ENCODE data around the gene CLEC4G. TPM values are rescaled to one million over a fixed set of nuclear protein-coding genes. Genes with fewer than 3 reads are reported as not detected.

Gene CLEC4G
- total and polyA plus RNA-seq, 2 of the 8 experiments (the other 6 are each of a cell fraction or from before 2014, with no cell fraction given) = 0.35 to 2.9 TPM

DNA sequence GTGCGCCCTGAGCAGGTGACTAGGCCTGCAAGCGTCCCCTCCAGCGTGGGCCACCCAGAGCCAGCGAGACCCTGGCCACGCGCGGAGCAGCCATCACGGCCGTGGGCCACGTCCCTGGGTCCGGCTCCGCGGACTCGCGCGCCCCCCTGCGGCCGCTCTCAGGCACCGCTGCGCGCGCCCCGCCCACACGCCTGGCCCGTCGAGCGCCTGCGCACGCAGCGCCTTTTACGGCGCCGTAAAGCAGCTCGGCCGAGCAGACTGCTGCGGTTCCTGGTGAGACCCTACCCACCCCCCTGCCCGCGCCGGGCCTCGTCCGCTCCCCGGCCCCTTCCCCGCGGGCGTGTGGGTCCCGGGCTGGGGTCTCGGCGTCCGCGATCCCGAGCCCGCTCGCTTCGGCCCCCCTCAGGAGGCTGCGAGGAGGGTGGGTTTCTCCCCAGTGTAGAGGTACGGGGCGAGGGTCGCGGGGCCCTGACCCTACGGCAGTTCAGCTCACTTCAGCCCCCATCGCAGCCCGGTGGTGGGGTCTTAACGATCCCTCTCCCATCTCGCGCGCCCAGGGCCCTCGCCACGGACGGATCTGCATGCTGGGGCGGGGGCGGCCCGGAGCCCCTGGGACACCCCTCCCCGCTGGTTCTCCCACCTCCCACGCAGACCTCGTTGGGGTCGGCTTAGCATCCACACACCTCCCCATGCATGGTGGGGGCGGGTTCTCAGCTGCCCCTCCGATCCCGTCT is 51.1 kb downstream of the CLEC4G start, which contains the start of gene TRAPPC5 (continued):
- TF ChIP-seq SIN3A (conservative IDR thresholded peaks at IDR 0.05 in 1 of 2, IDR thresholded peaks at IDR 0.05 in 1 of 2; ENCODE audit: low read depth in 1 of 2, low read length in 2 of 2) = peak in 1 of 2 experiments; percentile 71; a peak in 1 of 4 replicates
- TF ChIP-seq NRF1 (IDR thresholded peaks at IDR 0.05; ENCODE audit: low read depth, low read length) = peak; percentile 88
- TF ChIP-seq, protein P1, sequence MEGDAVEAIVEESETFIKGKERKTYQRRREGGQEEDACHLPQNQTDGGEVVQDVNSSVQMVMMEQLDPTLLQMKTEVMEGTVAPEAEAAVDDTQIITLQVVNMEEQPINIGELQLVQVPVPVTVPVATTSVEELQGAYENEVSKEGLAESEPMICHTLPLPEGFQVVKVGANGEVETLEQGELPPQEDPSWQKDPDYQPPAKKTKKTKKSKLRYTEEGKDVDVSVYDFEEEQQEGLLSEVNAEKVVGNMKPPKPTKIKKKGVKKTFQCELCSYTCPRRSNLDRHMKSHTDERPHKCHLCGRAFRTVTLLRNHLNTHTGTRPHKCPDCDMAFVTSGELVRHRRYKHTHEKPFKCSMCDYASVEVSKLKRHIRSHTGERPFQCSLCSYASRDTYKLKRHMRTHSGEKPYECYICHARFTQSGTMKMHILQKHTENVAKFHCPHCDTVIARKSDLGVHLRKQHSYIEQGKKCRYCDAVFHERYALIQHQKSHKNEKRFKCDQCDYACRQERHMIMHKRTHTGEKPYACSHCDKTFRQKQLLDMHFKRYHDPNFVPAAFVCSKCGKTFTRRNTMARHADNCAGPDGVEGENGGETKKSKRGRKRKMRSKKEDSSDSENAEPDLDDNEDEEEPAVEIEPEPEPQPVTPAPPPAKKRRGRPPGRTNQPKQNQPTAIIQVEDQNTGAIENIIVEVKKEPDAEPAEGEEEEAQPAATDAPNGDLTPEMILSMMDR (IDR thresholded peaks at IDR 0.05; ENCODE audit: control extremely low read depth in 1 of 3, insufficient read depth in 1 of 3, low read depth in 1 of 3, low read length in 3 of 3) = peak; percentile 89 to 93 (median 91)
- peak; percentile 55; the same call in 1 of the 2 replicates for TF ChIP-seq PHF8 (conservative IDR thresholded peaks at IDR 0.05; ENCODE audit: low read depth, low read length)
- TF ChIP-seq ASH2L (IDR thresholded peaks at IDR 0.05; ENCODE audit: low read length) = peak; percentile 56
- TF ChIP-seq BACH1 (IDR thresholded peaks at IDR 0.05; ENCODE audit: low read length) = peak; percentile 89
- TF ChIP-seq SP2 (IDR thresholded peaks at IDR 0.05; ENCODE audit: low read length) = no peak
- TF ChIP-seq TAF7 (optimal IDR thresholded peaks at IDR 0.05; ENCODE audit: borderline replicate concordance, low read depth, low read length) = no peak
- peak; percentile 19; the same call in 1 of the 2 replicates for TF ChIP-seq TBP (IDR thresholded peaks at IDR 0.05; ENCODE audit: low read depth, low read length)
- TF ChIP-seq EZH2 (IDR thresholded peaks at IDR 0.05; ENCODE audit: low read depth, low read length, severe bottlenecking) = no peak
- TF ChIP-seq CBX8 (IDR thresholded peaks at IDR 0.05; ENCODE audit: borderline replicate concordance, low read depth, low read length) = no peak
- peak; percentile 94 for TF ChIP-seq KDM4A (IDR thresholded peaks at IDR 0.05; ENCODE audit: low read depth, low read length, severe bottlenecking)
- TF ChIP-seq, protein P2, sequence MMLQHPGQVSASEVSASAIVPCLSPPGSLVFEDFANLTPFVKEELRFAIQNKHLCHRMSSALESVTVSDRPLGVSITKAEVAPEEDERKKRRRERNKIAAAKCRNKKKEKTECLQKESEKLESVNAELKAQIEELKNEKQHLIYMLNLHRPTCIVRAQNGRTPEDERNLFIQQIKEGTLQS (IDR thresholded peaks at IDR 0.05; ENCODE audit: insufficient read depth, low read depth, low read length) = peak; percentile 75; the same call in 1 of the 2 replicates
- TF ChIP-seq CBX5 (IDR thresholded peaks at IDR 0.05; ENCODE audit: low read depth, low read length) = no peak
- TF ChIP-seq CHD1 (IDR thresholded peaks at IDR 0.05; ENCODE audit: low read depth, low read length) = no peak
- TF ChIP-seq POLR2A (IDR thresholded peaks at IDR 0.05; ENCODE audit: control extremely low read depth in 1 of 2, low read depth in 2 of 2, low read length in 2 of 2) = no peak; a peak in 1 of 3 replicates
- no peak for TF ChIP-seq JUND (IDR thresholded peaks at IDR 0.05; ENCODE audit: low read length)
- no peak for TF ChIP-seq BRCA1 (IDR thresholded peaks at IDR 0.05; ENCODE audit: low read depth, low read length)
- no peak for TF ChIP-seq CTBP2 (IDR thresholded peaks at IDR 0.05; ENCODE audit: borderline replicate concordance, insufficient read depth, insufficient read length, low read length)
- peak; percentile 37; the same call in 1 of the 2 replicates for TF ChIP-seq CREB1 (IDR thresholded peaks at IDR 0.05)
- TF ChIP-seq JUN (IDR thresholded peaks at IDR 0.05; ENCODE audit: low read depth, low read length) = no peak

Data from H1 (cell line).